HUES6 (cell line): ENCODE measurements around the gene TACC2.
"Not testable (repeated sequence)": the region's sequence is repeated elsewhere in the genome, so short reads cannot be mapped to it uniquely, and the experiment has no call there.

Experiments
- H3K27ac ChIP-seq: 2 replicates; pipeline ENCODE4 v1.7.0; 2013; ENCODE audit warnings: low read depth, mild to moderate bottlenecking, low read length, inconsistent platforms
- H3K27me3 ChIP-seq: 2 replicates; pipeline ENCODE4 v1.6.1; 2013; ENCODE audit warnings: low read length; ENCODE audit not compliant: control insufficient read depth, insufficient read depth
- H3K36me3 ChIP-seq: 2 replicates; pipeline ENCODE4 v1.6.1; 2013; ENCODE audit warnings: low read length; ENCODE audit not compliant: control insufficient read depth, insufficient read depth
- H3K4me1 ChIP-seq: 2 replicates; pipeline ENCODE4 v1.6.1; 2013; ENCODE audit warnings: low read length; ENCODE audit not compliant: control insufficient read depth, insufficient read depth
- H3K4me3 ChIP-seq: 2 replicates; pipeline ENCODE4 v1.5.1; 2013; ENCODE audit warnings: low read depth, low read length
- H3K9ac ChIP-seq: one replicate; pipeline ENCODE4 v1.6.1; 2013; ENCODE audit warnings: mild to moderate bottlenecking, low read length
- H3K9me3 ChIP-seq: 2 replicates; pipeline ENCODE4 v1.6.1; 2013; ENCODE audit warnings: low read depth, low read length; ENCODE audit not compliant: control insufficient read depth, insufficient read depth

The TACC2 gene

DNA sequence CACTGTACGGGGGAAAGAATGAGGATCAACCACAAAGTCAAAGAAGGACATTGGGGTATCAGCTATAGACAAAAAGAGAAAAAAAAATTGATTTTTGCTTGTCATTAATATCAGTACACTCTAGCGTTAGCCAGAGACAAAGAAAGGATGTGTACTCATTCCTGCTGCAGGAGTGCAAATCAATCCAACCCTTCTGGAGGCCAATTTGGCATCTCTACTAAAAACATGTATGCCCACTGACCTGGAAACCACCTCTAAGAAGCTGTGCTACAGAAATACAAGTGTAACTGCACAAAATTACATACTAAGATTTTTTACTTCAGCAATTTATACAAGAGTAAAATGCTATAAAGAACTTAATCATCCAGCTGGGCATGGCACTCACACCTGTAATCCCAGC is 27.5 kb upstream of the TACC2 start:
- Histone ChIP-seq H3K27ac (no peak overlapping the region), H3K9me3 (no peaks in the 10 kb centered on the region), H3K4me1 (peaks cover 17% of the 10 kb centered on the region), H3K27me3 (no peaks in the 10 kb centered on the region), H3K36me3 (peaks cover 64% of the 10 kb centered on the region), H3K4me3 (no peak overlapping the region), H3K9ac (no peak overlapping the region)

DNA sequence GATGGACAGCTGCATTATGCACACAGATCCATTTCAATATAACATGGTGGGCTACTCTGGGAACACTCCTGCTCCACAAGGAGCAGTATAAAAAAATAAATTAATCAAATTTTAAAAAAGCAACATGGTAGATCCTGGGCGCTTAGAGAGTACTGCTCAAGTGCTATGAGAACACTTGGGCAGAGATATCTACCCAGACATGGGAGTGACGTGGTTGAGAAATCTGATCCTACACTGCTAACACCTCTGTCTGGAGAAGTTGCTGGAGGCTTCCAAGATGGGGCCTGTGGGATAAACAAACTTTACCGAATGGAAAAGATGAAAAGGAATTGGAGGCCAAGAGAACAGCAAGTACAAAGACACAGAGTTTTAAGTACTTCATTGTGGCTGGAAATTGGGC is 23.0 kb upstream of the TACC2 start:
- Histone ChIP-seq H3K4me3 (no peak overlapping the region), H3K27me3 (no peaks in the 10 kb centered on the region), H3K27ac (no peak overlapping the region), H3K9ac (no peak overlapping the region), H3K4me1 (no peaks in the 10 kb centered on the region), H3K36me3 (peaks cover 73% of the 10 kb centered on the region), H3K9me3 (no peaks in the 10 kb centered on the region)

DNA sequence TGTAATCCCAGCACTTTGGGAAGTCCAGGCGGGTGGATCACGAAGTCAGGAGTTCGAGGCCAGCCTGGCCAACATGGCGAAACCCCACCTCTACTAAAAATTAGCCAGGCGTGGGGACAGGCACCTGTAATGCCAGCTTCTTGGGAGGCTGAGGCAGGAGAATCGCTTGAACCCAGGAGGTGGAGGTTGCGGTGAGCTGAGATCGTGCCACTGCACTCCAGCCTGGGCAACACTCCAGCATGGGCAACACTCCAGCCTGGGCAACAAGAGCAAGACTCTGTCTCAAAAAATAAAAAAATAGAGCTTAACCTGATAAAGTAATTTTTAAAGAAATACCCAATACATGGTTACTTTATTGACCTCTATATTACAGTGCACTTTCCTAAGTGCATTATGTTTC is 19.9 kb upstream of the TACC2 start:
- H3K27ac ChIP-seq, H3K4me3 ChIP-seq, H3K9ac ChIP-seq, H3K9me3 ChIP-seq, H3K27me3 ChIP-seq, H3K4me1 ChIP-seq: not testable (repeated sequence)
- peaks cover 79% of the 10 kb centered on the region for H3K36me3 ChIP-seq

- Histone ChIP-seq H3K9me3 (peaks cover 21% of the 10 kb centered on the region), H3K27me3 (no peaks in the 10 kb centered on the region), H3K27ac (no peak overlapping the region), H3K4me1 (peaks cover 8% of the 10 kb centered on the region), H3K36me3 (peaks cover 35% of the 10 kb centered on the region), H3K4me3 (peak overlapping the region; percentile 77), H3K9ac (peak overlapping the region; percentile 88)
Observed at GRCh38 chr10:121974019-121974534, 14.9 kb upstream of the TACC2 start.

GRCh38 chr10:121974535-121975294 is 14.2 kb upstream of the TACC2 start, which contains the start of gene NSMCE4A:
Gene NSMCE4A (minus strand): TSS chr10:121975217. CDS start chr10:121975165, 52 bp downstream.
- Histone ChIP-seq H3K4me3 (peak within 1 kb of the TSS; percentile 77), H3K9me3 (peaks cover 21% of the 10 kb centered on the region), H3K36me3 (peaks cover 30% of the 10 kb centered on the region), H3K4me1 (peaks cover 8% of the 10 kb centered on the region), H3K9ac (peak within 1 kb of the TSS; percentile 88), H3K27ac (peak within 1 kb of the TSS; percentile 91), H3K27me3 (no peaks in the 10 kb centered on the region)

GRCh38 chr10:121975295-121976086 is 13.5 kb upstream of the TACC2 start:
- peak overlapping the region; percentile 88 for H3K9ac ChIP-seq
- H3K27ac ChIP-seq = peak overlapping the region; percentile 91; the same call in 1 of the 2 replicates
- H3K36me3 ChIP-seq = peaks cover 25% of the 10 kb centered on the region
- H3K27me3 ChIP-seq = no peaks in the 10 kb centered on the region
- peak overlapping the region; percentile 77 for H3K4me3 ChIP-seq
- peaks cover 21% of the 10 kb centered on the region for H3K9me3 ChIP-seq
- H3K4me1 ChIP-seq = peaks cover 8% of the 10 kb centered on the region

DNA sequence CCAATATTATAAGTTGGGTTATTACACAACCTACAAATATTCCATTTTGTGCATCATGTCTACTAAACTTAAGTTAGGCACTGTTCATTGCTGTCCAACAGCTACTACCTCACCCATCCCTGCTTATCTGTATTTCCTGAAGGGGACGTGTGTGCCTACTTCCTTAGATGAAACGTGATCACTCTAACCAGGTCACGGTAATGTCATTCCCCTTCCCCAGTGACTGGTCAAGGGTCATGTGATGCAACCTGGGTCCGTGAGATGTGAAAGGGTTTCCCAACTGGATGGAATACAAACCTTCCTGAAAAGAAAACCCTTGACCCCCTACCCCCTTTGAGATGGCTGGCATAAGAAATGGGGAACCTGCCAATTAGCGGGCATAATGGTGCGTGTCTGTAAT is 12.4 kb upstream of the TACC2 start:
- H3K9me3 ChIP-seq = peaks cover 21% of the 10 kb centered on the region
- H3K27me3 ChIP-seq = no peaks in the 10 kb centered on the region
- no peak overlapping the region for H3K9ac ChIP-seq
- H3K4me3 ChIP-seq = no peak overlapping the region
- peaks cover 16% of the 10 kb centered on the region for H3K36me3 ChIP-seq
- no peak overlapping the region for H3K27ac ChIP-seq
- peaks cover 8% of the 10 kb centered on the region for H3K4me1 ChIP-seq

DNA sequence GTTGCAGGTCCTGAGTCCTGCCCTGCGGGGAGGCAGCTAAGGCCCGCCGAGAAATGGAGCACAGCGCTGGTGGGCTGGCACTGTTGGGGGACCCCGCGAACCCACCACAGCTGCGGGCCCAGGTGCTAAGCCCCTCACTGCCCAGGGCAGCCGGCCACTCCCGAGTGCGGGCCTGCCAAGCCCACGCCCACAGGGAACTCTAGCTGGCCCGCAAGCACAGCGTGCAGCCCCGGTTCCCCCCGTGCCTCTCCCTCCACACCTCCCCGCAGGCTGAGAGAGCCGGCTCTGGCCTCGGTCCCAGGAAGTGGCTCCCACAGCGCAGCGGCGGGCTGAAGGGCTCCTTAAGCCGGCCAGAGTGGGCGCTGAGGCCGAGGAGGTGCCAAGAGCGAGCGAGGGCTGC is 10.5 kb upstream of the TACC2 start:
- Histone ChIP-seq H3K4me1 (peaks cover 4% of the 10 kb centered on the region), H3K9ac (no peak overlapping the region), H3K36me3 (peaks cover 3% of the 10 kb centered on the region; the same call in 1 of the 2 replicates), H3K4me3 (no peak overlapping the region), H3K27me3 (no peaks in the 10 kb centered on the region), H3K9me3 (peaks cover 22% of the 10 kb centered on the region), H3K27ac (no peak overlapping the region)

DNA sequence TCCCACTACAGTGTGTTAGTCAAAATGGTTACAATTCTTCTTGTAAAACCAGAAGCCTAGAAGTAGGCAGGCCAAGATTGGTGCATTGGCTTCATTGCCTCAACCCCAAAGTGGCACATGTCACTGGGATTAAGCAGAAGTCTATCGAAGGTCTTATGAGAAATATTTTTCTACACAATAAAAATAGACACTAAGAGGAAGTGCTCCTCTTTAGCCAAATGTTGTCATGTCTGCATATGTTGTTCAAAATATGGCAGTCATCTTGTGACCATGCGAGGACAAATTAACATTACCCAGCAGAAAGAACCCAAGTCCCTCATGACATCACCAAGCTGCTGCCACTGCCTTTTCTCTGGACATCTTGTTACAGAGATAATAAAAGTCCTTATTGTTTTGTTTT is 7.6 kb upstream of the TACC2 start:
- Histone ChIP-seq H3K9ac (no peak overlapping the region), H3K36me3 (peaks cover 3% of the 10 kb centered on the region; the same call in 1 of the 2 replicates), H3K27me3 (no peaks in the 10 kb centered on the region), H3K4me1 (no peaks in the 10 kb centered on the region), H3K27ac (no peak overlapping the region), H3K9me3 (peaks cover 31% of the 10 kb centered on the region), H3K4me3 (no peak overlapping the region)

- Histone ChIP-seq H3K4me1 (no peaks in the 10 kb centered on the region), H3K9me3 (peaks cover 19% of the 10 kb centered on the region), H3K9ac (no peak overlapping the region), H3K27ac (no peak overlapping the region), H3K27me3 (no peaks in the 10 kb centered on the region), H3K36me3 (no peaks in the 10 kb centered on the region), H3K4me3 (no peak overlapping the region)
Observed at GRCh38 chr10:121983852-121984251, 5.1 kb upstream of the TACC2 start.

DNA sequence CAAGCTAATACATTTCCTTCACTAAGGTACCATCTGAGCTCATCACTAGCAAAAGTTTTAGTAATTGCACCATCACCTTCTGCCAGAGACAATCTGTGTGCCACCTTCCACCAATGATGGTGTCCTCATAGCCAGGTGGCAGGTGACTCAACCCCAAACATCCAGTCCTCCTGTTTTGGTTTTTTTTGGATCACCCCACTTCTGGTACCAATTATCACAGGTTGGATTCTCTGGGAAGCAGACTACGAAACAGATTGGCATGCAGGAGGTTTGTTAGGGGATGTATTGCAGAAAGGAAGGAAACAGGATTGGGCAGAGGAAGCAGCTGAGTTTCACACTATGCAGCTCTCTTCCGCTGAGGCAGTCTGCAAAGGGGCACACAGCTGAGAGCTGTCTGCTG is 4.5 kb upstream of the TACC2 start:
- Histone ChIP-seq H3K4me1 (no peaks in the 10 kb centered on the region), H3K9ac (no peak overlapping the region), H3K27me3 (no peaks in the 10 kb centered on the region), H3K9me3 (peaks cover 23% of the 10 kb centered on the region), H3K27ac (no peak overlapping the region), H3K4me3 (no peak overlapping the region), H3K36me3 (no peaks in the 10 kb centered on the region)
